ENCODE measurements around the gene MCF2L.
A peak's percentile ranks its signal among the peaks of the same experiment; 100 is the strongest.
"Not testable (repeated sequence)": the region's sequence is repeated elsewhere in the genome, so short reads cannot be mapped to it uniquely, and the experiment has no call there.

MCF2L gene

DNA sequence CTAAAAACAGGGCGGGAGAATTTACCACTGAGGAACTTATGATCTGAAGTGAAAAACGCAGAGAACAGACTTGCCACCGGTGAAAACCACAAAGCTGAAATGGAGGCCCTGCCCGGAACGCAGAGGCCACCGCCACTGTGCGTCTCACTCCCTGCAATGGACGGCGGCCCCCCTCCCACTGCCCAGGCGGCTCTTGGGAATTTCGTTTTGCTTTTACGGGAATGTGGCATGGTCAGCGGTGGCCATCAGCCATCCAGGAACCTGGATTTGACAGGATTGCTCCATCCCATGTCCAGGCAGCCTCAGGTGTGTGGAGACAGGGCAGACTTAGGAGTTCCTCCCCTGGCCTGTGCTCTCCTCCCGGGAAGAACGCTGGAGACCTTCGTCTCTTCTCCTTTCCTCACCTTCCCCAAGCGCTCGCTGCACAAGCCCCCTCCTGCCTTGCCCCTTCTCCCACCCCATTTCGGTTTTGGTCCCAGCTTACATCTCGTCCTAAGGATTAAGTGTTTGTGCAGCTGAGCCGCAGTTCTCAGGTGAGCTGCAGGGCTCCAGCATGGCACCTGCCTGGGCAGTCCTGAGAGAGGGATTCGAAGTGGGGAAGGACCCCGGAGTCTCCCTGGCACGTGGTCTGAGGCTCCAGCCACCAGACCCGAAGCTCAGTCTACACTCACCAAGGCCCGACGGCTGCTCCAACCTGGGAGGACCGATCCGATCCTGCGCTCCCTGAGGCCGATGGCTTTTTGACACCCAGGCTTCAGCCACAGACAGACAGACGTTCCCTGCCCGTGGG is 49.9 kb downstream of the MCF2L start:
- DNase-seq: no peak

- no peak for DNase-seq
Measured at GRCh38 chr13:113020323-113021080, 51.5 kb downstream of the MCF2L start.

DNA sequence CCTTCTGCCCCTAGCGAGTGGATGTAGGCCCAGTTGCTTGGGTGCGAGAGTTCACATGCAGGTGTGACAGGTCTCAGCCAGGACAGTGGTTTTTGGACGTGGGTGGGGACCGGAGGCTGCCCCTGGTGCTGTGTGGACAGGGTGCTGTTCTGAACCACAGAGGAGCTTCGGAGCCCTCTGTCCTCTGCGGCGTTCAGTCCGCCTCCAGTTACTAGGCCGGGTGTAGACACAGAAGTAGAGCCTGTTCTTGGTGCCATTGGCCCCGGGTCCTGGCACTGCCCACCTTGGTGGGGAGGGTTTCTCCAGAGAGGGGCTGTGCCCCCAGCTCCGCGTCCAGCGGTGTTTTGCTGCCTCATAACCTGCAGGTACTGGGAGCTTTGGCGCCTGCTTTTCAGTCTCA is 52.4 kb downstream of the MCF2L start:
- no peak for DNase-seq

DNA sequence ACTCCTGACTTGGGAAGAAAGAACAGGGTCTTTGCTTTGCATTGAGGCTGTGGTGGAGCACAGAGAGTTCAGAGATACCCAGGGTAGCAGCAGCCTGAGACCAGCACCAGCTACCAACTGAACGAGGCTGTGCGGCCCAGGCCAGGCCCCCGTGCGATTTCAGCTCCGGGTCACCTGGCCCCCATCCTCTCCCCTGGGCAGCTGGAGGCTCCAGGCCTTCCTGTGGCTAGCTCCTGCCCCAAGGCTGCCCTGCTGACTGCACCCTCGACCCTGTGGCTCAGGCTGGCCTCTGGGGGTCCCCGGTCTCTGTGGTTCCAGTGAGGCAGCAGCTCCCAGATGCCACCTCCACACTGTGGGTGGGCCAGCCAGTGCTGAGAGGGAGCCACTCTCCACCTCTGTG is 52.8 kb downstream of the MCF2L start:
- no peak for DNase-seq

DNA sequence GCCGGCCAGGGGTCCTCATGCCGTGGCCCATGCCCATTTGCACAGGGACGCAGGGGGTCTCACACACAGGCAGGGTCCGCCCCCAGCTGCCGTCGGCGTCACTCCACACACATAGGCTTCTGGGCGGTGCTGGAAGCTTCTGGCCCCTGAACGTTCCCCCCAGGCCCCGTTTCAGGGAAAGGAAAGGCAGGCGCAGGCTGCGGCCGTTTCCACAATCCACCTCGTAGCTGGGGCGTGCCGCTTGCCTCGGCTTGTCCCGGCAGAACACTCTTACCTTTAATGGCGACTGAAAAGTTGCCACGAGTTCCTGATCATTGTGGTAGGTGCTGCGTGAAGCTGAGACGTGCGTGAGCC is 53.4 kb downstream of the MCF2L start:
- no peak for DNase-seq

- DNase-seq: no peak
Measured at GRCh38 chr13:113022745-113023574, 53.9 kb downstream of the MCF2L start.

- no peak for DNase-seq
Measured at GRCh38 chr13:113023694-113024430, 54.8 kb downstream of the MCF2L start.

- DNase-seq: no peak
Measured at GRCh38 chr13:113024466-113024865, 55.5 kb downstream of the MCF2L start.

DNA sequence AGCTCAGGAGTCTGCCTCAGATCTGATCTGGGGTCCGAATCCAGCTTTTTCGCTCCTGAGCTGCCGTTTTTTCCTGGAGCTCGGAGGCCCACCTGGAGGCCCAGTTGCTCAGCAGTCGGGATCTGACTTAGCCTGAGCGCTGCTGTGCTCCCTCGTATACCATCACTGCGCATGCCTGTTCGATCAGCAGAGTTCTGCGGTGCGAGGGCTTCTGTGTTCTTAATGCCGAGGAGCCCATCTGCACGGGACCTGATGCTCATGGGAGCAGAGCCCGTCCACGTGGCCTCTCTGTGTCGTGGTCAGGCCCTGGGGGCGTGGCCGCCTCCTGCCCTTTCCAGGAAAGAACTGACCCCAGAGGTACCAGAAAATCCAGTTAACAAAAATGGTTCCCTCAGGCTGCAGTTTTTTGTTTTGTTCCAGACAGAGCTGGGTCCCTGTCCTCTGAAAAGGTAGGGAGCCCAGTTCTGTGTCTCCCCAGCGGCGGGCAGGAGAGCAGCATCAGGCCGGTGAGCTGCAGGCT is 57.4 kb downstream of the MCF2L start:
- no peak for DNase-seq

DNA sequence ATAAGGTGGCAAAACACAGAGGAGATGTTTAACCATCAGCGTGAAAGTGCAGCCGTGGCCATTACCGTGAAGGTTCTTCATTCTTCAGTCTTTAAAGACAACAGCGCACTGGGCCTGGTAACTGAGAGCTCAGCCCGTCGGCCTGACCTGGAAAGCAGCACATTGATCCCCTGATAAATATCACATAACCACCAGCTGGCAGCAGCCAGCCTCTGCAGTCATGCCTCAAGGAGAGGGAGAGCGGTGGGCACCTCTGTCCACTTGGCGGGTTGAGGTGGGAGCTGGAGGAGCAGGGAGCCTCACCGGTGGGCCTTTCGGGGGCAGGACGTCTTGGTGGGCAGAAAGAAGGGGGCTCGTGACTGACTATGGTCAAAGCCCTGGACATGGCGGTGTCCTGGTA is 58.1 kb downstream of the MCF2L start:
- no peak for DNase-seq

GRCh38 chr13:113027566-113027965 is 58.6 kb downstream of the MCF2L start:
- DNase-seq: no peak

DNA sequence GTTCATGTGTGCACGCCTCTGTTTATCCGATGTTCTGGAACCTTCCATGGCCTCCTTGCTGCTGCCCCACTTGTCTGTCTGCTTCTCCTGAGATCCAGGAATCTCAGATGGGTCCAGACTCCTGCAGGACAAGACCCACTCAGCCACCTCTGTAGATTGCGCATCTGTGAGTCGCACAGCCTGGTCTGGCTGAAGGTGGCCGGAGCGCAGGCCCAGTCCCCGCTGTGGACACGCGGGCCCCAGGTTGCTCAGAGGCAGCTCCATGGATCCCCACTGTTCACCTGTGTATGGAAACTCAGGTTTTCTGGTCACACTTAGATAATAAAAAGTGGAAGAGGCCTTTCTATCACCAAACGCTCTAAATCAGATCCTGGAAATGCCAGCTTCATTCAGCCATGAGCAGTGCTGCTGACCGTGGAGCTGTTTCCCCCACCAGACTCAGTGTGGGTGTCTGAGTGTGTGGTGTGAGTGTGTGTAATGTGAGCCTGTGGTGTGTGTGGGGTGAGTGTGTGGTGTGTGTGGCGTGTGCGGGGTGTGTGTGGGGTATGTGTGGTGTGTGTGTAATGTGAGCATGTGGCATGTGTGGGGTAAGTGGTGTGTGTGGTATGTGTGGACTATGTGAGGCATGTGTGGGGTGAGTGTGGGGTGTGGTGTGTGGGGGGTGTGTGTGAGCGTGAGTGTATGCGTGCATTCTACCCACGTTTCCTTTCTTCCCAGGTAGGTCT is 59.5 kb downstream of the MCF2L start:
- no peak for DNase-seq

DNA sequence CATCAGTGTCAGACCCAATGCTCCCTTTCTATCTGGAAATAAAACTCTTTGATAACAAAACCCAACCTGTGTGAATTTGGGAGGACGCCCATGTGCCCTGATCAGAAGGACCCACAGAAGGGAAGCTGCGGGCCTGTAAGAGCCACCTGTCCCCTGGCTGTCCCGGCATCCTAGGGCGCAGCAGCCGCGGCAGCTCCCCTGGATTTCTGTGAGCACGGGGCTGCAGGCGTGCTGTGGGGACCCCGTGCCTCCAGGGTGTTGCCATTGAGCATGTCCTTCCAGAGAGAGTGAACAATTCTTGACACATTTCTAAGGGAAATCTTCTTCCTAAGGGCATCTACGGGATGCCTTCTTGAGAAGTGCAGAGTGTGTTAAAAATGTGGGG is 60.0 kb downstream of the MCF2L start:
- DNase-seq: no peak

GRCh38 chr13:113029487-113030258 is 60.7 kb downstream of the MCF2L start:
- peak in 1 of 2 donors; percentile 3 for DNase-seq

- DNase-seq: not testable (repeated sequence)
Measured at GRCh38 chr13:113030259-113030640, 61.2 kb downstream of the MCF2L start.

DNA sequence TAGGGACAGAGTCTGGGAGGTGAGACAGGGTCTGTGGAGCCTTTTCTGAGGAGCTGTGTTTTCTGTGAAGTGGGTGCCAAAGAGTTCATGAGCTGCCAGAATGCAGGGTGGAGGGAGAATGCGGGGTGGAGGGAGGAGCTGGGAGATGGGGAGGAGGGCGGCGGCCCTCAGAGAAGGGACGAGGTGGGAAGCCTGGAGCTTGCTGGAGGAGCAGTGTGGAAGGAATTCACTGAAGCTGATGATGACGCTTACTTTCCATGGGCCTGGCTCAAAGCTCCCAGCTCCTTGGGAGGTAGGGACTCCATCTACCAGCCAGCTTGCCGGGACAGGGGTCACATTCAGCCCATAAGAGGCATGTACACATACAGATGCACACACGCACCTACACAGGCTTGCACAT is 62.5 kb downstream of the MCF2L start:
- DNase-seq: no peak

DNA sequence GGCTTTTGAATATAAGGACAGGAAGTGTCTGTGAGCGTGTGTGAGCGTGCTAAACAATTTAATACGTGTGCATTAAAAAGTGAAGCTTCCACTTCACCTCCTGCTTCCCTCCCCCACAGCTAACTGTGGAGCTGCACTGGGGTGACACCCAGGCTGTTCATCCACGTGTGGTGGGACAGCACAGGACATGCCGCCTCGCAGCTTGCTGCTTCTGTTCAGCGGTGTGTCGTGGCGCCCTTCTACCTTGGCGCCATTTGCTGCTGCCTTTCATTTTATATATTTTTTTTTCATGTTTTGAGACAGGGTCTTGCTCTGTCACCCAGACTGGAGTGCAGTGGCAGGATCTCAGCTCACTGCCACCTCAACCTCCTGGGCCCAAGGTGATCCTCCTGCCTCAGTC is 63.3 kb downstream of the MCF2L start:
- DNase-seq: no peak

GRCh38 chr13:113033054-113033850 is 64.2 kb downstream of the MCF2L start:
- no peak for DNase-seq

DNA sequence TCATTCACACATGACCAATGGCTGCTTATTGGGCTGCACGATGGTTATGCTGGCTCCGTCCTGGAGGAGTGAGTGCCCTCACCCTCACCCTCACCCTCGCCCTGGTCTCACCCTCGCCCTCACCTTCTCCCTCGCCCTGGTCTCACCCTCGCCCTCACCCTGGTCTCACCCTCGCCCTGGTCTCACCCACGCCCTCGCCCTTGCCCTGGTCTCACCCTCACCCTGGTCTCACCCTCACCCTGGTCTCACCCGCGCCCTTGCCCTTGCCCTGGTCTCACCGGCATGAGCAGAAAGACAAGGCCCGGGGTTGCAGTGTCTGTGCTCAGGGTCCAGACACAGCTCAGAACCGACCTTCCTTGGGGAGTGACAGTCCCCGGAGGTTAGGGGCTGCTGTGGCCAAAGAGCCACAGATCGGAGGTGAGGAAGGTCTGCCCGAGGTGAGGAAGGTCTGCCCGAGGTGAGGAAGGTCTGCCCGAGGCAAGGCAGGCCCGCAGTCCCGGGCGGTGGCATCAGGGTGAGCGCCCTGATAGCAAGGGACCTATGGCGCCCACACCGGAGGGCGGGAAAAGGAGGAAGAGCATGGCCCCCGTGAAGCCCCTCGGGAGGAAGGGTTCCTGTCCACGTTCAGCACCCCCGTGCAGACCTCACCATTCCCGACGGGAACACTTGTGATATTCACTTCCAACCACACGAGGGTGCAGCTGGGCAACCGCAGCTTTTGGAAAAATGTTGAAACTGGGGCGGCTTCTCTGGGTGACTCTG is 65.6 kb downstream of the MCF2L start:
- DNase-seq: no peak

Data from bone marrow (tissue), 2 donors.